ENCODE results near the gene ERBB2.
"Not testable (repeated sequence)": the region's sequence is repeated elsewhere in the genome, so short reads cannot be mapped to it uniquely, and the experiment has no call there.

Gene ERBB2

GRCh38 chr17:39750131-39751015 lies 50.5 kb downstream of the ERBB2 start:
- DNase-seq: no peak

GRCh38 chr17:39751016-39751543 lies 51.2 kb downstream of the ERBB2 start:
- no peak for DNase-seq

- no peak for DNase-seq
These were observed 51.8 kb downstream of the ERBB2 start for GRCh38 chr17:39751637-39752036.

GRCh38 chr17:39752241-39752881 lies 52.5 kb downstream of the ERBB2 start:
- no peak for DNase-seq

GRCh38 chr17:39753514-39754160 lies 53.8 kb downstream of the ERBB2 start:
- DNase-seq: peak; percentile 64

- DNase-seq: peak; percentile 88
These were observed 54.5 kb downstream of the ERBB2 start for GRCh38 chr17:39754161-39754957.

GRCh38 chr17:39754958-39755553 lies 55.2 kb downstream of the ERBB2 start:
- no peak for DNase-seq

- peak; percentile 41 for DNase-seq
These were observed 55.9 kb downstream of the ERBB2 start for GRCh38 chr17:39755554-39756379.

- DNase-seq: no peak
These were observed 56.7 kb downstream of the ERBB2 start for GRCh38 chr17:39756380-39757079.

GRCh38 chr17:39757176-39757662 lies 57.4 kb downstream of the ERBB2 start:
- no peak for DNase-seq

- DNase-seq: peak; percentile 27
These were observed 58.3 kb downstream of the ERBB2 start for GRCh38 chr17:39757931-39758873.

GRCh38 chr17:39759204-39759603 lies 59.3 kb downstream of the ERBB2 start:
- no peak for DNase-seq

- DNase-seq: no peak
These were observed 62.1 kb downstream of the ERBB2 start for GRCh38 chr17:39761861-39762496.

GRCh38 chr17:39763051-39763820 lies 63.4 kb downstream of the ERBB2 start:
- DNase-seq: no peak

- not testable (repeated sequence) for DNase-seq
These were observed 64.3 kb downstream of the ERBB2 start for GRCh38 chr17:39764171-39764570.

- no peak for DNase-seq
These were observed 65.3 kb downstream of the ERBB2 start for GRCh38 chr17:39765175-39765574.

GRCh38 chr17:39765766-39766165 lies 65.9 kb downstream of the ERBB2 start:
- DNase-seq: no peak

- no peak for DNase-seq
These were observed 67.3 kb downstream of the ERBB2 start for GRCh38 chr17:39767147-39767546.

Measured in activated T-cell treated with anti-CD3 and anti-CD28 coated beads for 4 hours (primary cell).